GM18520 (cell line): ENCODE measurements around the gene FMO2.

Experiments used
- ATAC-seq: cut with Tn5 transposase; IDR thresholded peaks from one replicate; pipeline ENCODE4 v1.9.1; 2021; ENCODE audit not compliant: unreplicated experiment

The FMO2 gene

DNA sequence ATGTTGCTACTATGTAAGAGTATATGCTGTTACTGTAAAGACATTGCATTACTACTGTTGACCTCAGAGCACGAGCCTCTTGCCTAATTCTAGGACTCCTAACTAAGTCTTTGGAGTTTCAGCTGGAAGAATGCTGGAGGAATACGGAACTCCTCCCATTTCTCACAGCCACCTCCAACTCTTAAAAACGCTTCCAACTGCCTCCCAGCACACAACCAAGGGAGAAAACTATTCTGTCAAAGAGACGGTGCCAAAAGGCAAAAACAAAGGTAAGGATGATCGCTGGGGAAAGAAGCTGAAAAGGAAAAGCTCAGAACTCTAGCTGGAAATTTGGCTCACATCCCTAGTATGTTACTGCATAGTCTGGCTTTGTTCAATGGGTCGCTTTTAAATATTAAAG, at the start of gene FMO2:
FMO2 (plus strand) TSS at position 210 of the 400 bp plus-strand sequence. CDS start 414 bp downstream, outside the sequence.
- ATAC-seq: no peak

DNA sequence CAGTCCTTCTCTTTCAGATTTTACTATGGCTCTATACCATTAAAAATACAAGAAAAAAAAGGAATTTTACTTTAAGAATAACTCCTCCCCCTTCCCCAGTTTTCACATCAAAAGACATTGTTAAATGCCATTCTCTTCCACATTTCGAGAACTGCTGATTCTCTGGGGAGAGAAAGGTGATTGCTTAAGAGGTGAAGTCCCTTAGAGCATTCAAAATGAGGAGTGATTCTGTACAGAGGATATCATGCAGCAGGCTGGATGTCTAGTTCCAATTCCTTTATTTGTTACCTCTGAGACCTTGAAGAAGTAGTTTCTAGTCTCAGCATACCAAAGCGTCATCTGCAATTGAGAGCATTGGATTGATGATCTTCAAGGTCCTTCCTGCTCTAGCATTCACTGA, 47.5 kb upstream of the FMO2 start:
- no peak for ATAC-seq

- ATAC-seq: no peak
Measured at GRCh38 chr1:171138980-171139379, 46.1 kb upstream of the FMO2 start.

GRCh38 chr1:171139890-171140289, 45.2 kb upstream of the FMO2 start:
- no peak for ATAC-seq

DNA sequence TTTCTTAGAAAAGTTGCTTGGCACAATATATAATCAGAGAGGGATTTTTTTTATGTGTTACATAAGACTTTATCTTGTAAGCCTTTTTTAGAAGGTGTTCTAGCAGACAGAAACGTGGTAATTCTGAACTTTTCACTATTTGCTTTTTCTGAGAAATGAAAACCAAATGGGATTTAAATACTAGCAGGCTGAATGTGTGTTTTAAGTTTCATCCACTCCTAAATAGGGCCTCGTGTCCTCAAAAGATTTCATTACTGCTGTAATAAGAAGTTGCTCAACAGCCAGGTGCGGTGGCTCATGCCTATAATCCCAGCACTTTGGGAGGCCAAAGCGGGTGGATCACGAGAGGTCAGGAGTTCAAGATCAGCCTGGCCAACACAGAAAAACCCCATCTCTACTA, 44.7 kb upstream of the FMO2 start:
- no peak for ATAC-seq

- ATAC-seq: no peak
Measured at GRCh38 chr1:171140956-171141687, 44.0 kb upstream of the FMO2 start.

DNA sequence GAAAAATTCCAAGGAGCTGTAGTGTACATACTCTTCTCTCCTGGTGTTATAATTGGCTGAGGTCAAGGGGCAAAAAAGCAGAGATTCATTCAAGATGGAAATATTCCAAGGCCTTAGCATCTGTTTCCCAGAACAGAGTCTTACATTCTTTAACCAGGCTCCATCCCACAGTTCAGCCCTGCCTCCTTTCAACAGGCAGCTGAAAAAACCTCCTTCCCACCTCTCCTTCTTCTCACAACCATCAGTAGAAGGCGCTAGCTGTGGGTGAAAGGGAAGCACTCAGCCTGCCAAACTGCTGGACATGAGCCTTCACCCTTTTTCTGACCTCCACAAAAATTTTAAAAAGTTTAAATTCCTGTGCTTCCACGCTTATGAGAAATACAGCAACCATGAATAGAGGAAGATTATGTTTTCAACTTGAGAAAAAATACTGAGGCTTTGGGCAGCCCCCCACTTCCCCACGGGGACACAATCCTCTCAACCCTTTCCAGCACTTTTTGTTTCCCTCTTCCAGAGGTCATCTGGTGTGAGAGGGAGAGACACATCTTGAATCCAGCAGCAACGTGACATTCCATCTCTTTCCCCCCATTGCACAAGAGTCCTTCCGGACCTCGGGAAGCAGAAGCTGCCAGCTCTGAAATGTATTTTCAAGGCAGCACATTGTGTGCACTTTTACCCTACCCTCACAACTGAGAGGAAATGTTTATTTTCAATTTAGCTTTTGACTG, 43.2 kb upstream of the FMO2 start:
- ATAC-seq: no peak

GRCh38 chr1:171142416-171143385, 42.4 kb upstream of the FMO2 start:
- ATAC-seq: no peak

GRCh38 chr1:171150156-171150555, 34.9 kb upstream of the FMO2 start:
- no peak for ATAC-seq

- no peak for ATAC-seq
Measured at GRCh38 chr1:171152549-171152948, 32.6 kb upstream of the FMO2 start.

DNA sequence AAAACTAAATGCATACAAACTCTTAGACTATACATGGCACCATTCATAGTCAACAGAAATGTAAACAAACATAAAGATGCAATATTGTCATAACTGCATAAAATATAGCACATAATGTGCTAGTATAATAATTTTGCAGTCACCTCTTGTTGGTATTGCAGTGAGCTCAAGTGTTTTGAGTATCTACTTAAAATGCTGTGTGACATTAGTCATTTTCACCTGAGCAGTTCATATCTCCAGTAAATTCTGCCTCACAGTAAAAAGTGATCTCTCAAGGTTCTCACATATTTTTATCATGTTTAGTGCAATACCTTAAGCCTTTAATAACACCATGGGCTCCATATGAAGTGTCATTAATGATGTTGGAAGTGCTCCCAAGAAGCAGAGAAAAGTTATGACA, 29.6 kb upstream of the FMO2 start:
- no peak for ATAC-seq

GRCh38 chr1:171158096-171158495, 27.0 kb upstream of the FMO2 start:
- no peak for ATAC-seq

- ATAC-seq: no peak
Measured at GRCh38 chr1:171158551-171158950, 26.5 kb upstream of the FMO2 start.

DNA sequence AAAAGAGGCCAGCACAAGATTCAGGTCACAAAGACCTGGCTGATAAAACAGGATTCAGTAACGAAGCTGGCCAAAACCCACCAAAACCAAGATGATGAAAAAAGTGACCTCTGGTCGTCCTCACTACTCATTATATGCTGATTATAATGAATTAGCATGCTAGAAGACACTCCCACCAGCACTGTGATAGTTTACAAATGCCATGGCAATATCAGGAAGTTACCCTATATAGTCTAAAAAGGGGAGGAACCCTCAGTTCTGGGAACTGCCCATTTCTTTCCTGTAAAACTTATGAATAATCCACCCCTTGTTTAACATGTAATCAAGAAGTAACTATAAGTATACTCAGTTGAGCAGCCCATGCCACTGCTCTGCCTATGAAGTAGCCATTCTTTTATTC, 26.0 kb upstream of the FMO2 start:
- no peak for ATAC-seq

DNA sequence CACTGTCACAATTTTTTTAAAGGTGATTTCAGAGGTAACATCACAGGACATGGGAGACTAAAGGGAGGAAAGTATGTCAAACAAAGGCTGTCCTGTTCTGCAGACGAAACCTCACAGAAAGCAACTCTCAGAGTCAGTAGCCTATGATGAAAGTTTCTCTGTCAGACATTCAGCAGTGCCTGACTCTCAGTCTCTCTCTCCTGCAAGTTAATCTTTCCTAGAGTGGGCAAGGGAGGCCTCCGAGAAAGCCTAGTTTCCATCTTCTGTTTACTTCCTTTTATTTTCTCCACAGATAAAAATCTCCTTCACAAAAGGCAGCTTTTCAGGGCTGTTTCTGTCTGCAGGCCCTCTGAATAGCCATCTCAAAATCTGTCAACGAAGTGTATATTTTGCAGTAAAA, 24.9 kb upstream of the FMO2 start:
- ATAC-seq: no peak

- ATAC-seq: no peak
Measured at GRCh38 chr1:171160639-171161354, 24.3 kb upstream of the FMO2 start.

DNA sequence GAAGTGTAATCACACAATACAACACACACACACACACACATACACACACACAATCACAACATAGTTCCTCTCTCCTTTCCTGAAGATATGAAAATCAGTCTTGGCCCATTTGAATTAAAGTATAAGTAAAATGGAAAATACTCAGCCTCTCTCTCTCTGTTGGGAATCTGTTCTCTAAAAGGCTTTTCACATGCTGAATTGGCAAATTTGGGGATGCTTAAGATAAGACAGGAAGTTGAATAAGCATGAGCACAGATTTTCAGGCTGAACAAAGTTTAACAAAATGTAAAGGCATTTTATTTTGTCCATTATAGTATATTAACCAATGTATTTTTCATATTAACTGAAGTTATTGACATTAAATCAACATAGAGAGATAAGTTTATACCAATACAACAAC, 23.7 kb upstream of the FMO2 start:
- ATAC-seq: no peak

DNA sequence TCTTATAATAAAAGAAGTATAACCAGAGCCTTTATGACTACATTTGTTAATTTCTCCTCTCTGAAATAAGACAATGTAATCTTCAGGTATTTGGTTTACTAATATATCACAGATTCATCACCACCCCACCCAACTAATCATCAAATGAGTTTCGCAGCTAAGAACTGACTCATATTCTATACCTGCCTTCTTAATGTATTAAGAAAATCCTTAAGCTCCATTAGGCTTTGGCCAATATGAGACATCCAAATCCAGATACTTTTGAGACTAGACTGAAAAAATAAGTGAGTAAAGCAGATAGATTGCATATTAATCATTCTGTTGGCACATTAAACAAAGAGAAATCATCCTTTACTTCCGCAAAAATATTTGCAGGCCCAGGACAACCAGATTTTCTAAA, 18.7 kb upstream of the FMO2 start:
- ATAC-seq: no peak

GRCh38 chr1:171167785-171168184, 17.3 kb upstream of the FMO2 start:
- no peak for ATAC-seq

DNA sequence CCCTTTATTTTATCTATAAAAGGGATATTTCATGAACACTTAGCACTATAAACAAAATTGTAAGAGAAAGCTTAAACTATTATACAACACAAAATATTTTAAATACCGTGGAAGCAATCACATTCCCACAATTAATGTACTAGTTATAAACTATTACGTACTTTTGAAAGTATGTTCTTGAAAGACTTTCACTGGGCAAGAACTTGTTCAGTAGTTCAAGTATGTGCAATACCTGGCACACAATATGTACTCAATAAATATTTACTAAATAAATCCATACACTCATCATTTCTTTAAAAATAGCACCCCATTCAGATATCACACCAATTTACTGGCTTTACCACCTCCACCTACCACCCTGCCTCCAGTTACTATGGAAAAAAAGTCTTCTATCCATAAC, 12.6 kb upstream of the FMO2 start:
- no peak for ATAC-seq

- no peak for ATAC-seq
Measured at GRCh38 chr1:171173069-171173468, 12.0 kb upstream of the FMO2 start.
